GM19463 (cell line): ENCODE data around the gene ZNG1F.
"Not testable (repeated sequence)": the region's sequence is repeated elsewhere in the genome, so short reads cannot be mapped to it uniquely, and the experiment has no call there.

Experiments
- ATAC-seq: cut with Tn5 transposase; IDR thresholded peaks from one replicate; pipeline ENCODE4 v1.9.1; 2021; ENCODE audit warnings: mild to moderate bottlenecking, moderate library complexity; ENCODE audit not compliant: unreplicated experiment

ZNG1F gene

GRCh38 chr9:41087157-41087780 lies 101.8 kb downstream of the ZNG1F start:
- ATAC-seq = not testable (repeated sequence)

GRCh38 chr9:41086685-41087084 lies 102.4 kb downstream of the ZNG1F start:
- not testable (repeated sequence) for ATAC-seq

GRCh38 chr9:41086215-41086614 lies 102.9 kb downstream of the ZNG1F start:
- not testable (repeated sequence) for ATAC-seq

- ATAC-seq = not testable (repeated sequence)
Observed at GRCh38 chr9:41082358-41082757, 106.8 kb downstream of the ZNG1F start.
